ENCODE data around the gene REC8.
A peak's percentile ranks its signal among the peaks of the same experiment; 100 is the strongest.
"Not testable (repeated sequence)": the region's sequence is repeated elsewhere in the genome, so short reads cannot be mapped to it uniquely, and the experiment has no call there.

The REC8 gene

DNA sequence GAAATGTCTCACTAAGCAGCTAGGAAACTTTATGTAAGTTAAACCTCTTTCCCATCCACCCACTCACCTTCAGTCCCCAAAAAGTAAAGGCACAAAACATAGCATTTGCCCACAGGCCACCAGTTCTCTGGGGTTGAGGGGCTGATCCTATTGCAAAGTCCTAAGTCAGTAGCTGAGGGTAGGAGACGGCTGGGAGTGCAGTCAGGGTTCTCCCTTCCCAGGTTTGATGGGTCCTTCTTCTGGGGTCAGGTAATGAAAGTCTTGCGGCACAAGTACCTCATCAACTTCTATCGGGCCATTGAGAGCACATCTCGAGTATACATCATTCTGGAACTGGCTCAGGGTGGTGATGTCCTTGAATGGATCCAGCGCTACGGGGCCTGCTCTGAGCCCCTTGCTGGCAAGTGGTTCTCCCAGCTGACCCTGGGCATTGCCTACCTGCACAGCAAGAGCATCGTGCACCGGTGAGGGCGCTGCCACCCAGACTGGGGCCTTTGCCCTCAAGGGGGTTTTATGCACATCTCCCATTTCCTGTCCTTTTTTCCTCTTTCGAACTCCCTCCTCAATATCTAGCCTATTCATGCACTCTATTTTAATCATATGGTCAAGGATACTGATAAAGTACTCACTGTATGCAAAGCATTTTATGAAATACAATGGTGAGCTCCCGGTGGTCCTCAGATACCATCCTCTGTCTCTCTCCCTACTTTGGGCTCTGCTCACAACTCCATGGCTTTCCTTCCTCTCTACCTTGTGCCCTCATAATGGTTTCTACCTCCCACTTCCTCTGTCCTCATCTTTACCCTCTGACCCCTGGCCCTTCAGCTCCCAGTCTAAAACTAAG is 34.6 kb downstream of the REC8 start:
- DNase-seq: no peak

DNA sequence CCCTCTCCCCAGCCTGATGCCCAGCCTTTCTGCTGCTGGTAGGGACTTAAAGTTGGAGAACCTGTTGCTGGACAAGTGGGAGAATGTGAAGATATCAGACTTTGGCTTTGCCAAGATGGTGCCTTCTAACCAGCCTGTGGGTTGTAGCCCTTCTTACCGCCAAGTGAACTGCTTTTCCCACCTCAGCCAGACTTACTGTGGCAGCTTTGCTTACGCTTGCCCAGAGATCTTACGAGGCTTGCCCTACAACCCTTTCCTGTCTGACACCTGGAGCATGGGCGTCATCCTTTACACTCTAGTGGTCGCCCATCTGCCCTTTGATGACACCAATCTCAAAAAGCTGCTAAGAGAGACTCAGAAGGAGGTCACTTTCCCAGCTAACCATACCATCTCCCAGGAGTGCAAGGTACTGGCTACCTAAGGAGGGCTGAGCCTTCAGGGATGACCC is 35.2 kb downstream of the REC8 start:
- no peak for DNase-seq

DNA sequence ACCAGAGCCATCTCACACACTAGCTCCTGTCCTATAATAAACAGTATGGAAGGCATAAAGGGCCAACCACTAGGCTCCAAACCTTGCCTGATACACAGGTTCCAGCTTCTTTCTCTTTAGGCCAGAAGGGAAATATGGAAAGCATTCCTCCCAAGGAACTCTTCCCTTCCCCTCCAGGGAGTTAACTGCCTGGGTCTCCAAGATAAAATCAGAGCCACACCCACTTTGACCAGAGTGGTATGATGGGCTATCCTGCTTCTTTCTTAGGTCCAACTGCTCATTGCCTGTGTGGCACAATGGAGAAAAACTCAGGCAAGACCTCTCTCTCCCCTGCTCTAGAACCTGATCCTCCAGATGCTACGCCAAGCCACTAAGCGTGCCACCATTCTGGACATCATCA is 35.7 kb downstream of the REC8 start:
- DNase-seq: no peak

DNA sequence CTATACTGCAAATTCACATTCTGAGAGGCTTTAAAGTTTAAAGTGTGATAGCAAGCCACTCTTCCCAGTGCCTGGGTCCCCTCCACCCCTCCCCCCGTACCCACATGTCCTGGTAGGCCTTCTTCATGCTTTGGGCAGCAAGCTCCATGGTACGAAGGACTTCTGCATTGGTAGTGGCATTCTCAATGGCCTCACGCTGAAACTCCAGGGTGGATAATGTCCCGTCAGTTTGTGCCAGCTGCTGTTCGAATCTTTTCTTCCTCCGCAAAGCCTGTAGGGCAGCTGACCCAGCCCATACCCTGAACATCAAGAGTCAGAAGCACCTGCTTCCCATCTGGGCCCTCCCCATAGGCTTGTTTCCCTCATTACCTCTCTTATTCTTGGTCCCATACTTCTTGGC is 39.4 kb downstream of the REC8 start:
- DNase-seq: no peak

DNA sequence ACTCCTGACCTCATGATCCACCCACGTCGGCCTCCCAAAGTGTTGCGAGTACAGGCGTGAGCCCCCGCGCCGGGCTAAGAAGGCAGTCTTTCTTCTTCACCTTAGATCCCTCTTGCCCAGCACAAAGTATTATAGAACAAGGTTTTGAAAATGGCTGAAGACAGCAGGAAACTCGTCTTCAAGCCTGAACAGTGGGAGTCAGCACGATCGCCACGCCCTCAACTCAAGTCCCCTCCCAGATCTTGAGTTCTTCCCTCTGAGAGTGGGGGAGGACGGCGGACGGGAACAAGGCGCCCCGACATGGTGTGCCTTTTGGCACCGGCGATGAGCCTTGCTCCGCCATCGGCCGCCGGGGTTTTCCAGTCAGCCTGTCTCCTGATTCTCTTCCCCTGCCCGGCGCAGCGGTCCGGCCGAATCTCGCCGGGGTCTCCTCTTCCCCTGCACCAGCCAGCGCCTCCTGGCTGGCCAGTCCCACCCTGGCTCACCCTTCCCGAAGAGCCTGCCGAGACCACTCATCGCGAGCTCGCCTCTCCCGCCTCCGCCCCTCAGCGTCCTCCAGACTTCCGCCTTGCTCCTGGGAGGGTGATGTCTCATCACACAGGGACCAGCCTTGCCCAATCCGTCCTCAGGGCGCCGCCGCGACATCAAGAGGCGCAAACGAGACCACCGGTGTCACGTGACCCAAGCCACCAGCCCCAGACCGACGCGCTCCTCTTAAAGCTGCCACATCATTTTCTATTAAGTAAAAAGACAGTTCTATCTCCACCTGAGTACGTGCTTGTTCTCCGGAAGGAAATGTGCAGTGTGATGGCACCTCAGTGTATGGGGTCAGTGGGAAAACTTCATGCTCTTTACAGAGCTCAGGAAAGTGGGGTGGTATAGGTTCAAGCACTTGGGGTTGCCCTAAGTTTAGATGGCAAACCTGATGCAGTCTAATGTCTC is 41.3 kb downstream of the REC8 start, which contains the start of gene CHMP4A:
CHMP4A (minus strand) TSS at position 565 of the 942 bp plus-strand sequence; CDS start at position 516, 49 bp downstream.
- DNase-seq: peak; percentile 96

DNA sequence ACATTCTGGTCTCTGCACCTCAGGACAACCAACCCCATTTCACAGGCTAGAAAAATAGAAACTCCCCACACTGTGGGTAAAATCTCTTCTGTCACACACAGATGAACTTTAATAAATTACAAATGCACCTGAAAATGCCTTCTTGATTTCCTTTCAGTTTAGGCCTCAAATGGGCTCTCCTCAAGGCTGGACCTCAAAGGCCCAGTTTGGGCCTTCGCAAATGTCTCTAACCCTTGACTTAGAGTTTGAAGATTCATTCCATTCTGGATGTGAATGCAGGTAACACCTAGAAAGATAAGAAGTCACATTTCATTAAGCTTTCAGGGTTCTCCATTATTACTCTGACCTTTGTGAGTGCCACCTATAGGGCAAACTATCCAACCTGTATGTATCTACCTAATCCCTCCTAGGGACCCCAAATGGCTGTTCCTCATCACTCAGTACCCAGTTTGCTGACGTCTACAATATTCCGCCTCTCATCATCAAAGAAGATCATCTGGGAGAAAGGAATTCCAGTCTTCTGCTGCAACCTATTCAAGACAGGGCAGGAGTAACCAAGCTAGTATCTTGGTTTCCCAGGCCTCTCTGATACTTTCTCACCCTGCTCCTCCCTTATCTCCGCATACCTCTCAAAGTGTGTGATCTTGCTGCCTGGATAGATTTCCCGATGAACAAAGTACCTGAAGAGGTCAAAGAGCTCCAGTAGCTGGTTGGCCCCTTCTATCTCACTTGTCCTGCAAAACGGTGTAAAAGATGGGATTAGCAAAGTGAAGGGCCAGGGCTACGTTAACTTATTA is 42.2 kb downstream of the REC8 start:
- DNase-seq: no peak

DNA sequence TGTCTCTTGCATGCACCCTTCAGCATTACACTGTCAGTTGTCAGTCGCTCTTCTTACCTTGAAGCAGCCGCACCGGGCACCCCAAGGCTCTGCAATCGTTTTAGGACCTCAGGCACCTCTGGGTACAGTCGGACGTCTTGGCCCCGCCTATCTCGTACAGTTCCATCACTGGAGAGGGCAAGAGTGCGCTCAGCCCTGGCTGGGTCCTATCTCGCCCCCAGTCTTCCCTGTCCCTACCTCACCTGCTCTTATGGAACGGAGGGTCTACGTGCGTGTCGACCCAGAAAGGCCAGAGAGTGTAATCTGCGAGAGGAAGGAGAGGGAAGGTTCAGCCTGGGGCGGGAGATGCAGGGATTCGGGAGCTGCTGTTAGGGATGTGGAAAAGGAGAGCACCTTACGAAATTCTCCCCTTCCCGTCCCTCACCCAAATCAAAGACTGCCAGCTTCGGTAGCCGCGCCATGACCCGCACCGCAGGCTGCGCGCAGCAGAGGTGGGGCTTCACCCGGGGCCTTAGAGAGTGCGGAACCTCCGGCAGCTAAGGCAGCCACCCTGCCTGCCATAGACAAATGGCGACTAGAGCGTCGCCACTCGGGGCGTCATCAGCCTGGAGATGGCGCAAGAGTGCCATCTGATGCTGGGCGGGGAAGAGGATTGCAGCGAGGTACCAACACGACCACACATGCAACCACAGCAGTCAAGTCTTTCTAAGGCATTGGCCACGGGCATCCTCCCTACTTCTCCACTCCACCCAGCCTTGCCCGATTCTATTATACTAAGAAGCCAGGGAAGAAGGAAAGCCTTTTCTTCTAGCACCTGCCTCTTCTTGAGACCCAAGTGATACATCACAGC is 43.8 kb downstream of the REC8 start, which contains the start of gene MDP1:
MDP1 (minus strand) TSS at position 572 of the 850 bp plus-strand sequence; CDS start at position 461, 111 bp downstream.
- DNase-seq: peak; percentile 87

DNA sequence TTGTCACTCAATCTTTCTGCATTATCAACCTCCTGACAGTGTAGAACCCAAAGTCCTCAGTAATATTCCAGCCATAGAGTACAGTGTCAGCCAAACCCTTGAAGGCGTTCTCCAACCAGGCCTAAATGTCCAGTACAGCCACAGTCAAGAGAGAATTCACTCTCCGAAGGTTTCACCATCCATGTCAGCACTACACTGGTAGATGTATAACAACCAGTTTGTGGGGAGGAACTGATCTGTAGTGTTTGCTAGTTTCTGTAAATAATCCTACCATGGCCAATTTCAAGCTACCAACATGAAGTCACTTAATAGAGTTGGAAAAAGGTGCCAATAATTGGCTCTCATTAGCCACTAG is 44.4 kb downstream of the REC8 start:
- no peak for DNase-seq

DNA sequence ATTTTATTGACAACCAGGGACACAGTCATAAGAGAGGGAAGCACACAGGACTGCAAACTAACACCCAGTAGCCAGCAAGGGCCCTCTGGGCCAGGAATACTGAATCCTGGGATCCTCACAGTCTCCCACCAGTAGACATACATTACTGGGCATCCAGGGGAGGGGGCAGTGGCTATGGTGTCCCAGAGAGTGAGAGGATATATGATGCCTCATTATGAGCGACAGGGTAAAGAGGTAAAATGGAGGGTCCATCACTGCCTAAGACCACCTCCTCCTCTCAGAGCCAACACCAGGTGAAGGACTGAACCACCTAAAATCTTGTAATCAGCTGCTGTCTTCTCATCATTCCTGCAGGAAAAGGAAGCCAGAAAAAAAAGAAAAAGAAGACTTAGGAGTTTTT is 45.0 kb downstream of the REC8 start:
- not testable (repeated sequence) for DNase-seq

DNA sequence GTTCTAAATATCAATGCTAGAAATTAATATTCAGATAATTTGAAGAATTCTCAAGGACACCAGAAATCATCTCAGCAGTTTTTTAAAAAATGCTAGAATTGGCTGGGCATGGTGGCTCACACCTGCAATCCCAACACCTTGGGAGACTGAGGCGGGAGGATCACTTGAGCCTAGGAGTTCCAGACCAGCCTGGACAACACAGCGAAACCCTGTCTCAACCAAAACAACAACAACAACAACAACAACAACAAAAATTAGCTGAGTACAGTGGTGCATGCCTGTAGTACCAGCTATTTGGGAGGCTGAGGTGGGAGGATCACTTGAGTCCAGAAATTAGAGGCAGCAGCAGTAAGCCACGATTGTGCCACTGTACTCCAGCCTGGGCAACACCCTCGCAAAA is 47.2 kb downstream of the REC8 start:
- no peak for DNase-seq

DNA sequence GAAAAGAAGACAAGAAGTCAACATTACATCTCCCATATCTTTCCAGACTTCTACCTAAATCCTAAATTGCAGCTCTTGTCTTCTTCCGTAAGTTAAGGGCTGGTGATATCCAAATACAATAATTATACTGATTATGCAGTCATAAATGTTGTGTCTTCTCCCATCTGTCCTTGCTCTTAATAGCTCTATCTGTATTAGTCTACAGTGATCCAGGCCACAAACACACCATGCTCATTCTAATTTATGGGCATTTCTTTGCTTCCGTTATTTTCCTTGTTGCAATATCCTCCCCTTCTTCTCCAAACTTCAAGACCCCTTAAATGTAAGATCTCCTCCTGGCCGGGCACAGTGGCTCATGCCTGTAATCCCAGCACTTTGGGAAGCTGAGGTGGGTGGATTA is 47.6 kb downstream of the REC8 start:
- no peak for DNase-seq

DNA sequence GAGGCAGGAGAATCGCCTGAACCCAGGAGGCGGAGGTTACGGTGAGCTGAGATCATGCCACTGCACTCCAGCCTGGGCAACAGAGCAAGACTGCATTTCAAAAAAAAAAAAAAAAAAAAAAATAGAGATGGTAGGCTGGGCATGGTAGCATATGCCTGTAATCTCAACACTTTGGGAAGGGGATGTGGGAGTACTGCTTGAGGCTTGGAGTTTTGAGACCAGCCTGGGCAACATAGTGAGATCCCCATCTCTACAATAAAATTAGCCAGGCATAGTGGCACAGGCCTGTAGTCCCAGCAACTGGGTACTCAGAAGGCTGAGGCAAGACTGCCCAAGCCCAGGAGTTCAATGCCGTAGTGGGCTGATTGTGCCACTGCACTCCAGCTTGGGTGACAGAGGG is 51.1 kb downstream of the REC8 start:
- not testable (repeated sequence) for DNase-seq

DNA sequence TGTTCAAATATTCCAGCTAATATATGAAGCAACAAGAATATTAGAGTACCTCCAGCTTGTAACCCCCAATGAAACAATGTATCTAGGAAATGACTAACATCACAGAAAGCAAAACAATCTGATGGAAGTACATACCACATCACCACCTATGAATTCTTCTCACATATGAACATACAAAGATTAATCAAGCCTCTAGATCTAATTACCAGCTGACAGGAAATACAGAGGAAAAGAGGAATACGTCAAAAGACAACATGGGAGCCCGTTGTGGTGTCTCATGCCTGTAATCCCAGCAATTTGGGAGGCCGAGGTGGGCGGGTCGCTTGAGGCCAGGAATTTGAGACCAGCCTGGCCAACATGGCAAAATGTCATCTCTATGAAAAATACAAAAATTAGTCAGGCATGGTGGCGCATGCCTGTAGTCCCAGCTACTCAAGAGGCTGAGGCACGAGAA is 52.8 kb downstream of the REC8 start:
- DNase-seq: no peak

DNA sequence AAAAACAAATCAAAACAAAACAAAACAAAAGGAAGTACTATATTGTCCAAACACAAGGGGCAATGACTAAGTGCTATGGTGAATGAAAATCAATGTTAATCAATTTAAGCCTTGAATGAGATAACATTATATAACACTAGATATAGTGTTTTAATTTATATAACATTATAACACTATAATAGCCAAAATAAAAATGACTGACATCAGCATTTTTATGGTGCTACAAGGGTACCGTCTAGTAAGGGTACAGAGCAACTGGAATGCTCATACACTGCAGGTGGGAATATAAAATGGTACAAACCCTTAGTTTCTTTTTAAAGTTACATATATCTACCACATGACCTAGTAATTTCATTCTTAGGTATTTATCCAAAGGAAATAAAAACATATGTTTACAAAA is 54.6 kb downstream of the REC8 start:
- no peak for DNase-seq

DNA sequence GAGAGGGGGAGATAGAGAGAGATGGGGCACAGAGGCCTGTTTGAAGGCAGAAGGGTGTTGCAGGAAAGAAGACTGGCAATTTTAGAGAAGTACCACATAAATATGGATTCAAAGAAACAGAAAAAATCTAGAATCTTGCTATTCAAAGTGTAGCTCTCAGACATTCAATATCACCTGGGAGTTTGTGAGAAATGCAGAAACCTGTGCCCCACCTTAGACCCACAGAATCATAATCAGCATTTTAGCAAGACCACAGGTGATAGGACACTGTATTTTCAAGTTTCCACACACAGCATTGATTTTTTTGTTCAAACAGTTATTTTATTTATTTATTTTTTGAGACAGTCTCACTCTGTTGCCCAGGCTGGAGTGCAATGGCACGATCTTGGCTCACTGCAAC is 57.0 kb downstream of the REC8 start:
- DNase-seq: no peak

Data from central memory CD4-positive, alpha-beta T cell (primary cell).